HG03460 (cell line): ENCODE data around the gene GOT1.

Source experiments
- ATAC-seq: cut with Tn5 transposase; IDR thresholded peaks from one replicate; pipeline ENCODE4 v1.9.1; 2021; ENCODE audit not compliant: unreplicated experiment

Gene GOT1

GRCh38 chr10:99364125-99364524 is 66.3 kb downstream of the GOT1 start:
- ATAC-seq = no peak

GRCh38 chr10:99360934-99361333 is 69.5 kb downstream of the GOT1 start:
- no peak for ATAC-seq

- no peak for ATAC-seq
These were observed 72.3 kb downstream of the GOT1 start for GRCh38 chr10:99358101-99358500.

GRCh38 chr10:99357691-99358090 is 72.7 kb downstream of the GOT1 start:
- ATAC-seq = no peak

- ATAC-seq = no peak
These were observed 77.2 kb downstream of the GOT1 start for GRCh38 chr10:99353182-99353581.

GRCh38 chr10:99347672-99348071 is 82.8 kb downstream of the GOT1 start:
- ATAC-seq = no peak
